Measurements from ENCODE around the gene GALNT17. TPM values are rescaled to one million over a fixed set of nuclear protein-coding genes. Genes with fewer than 3 reads are reported as not detected.

GALNT17 gene
- 1 to 10 TPM in 1 of 2 donors, under 1 TPM in 1; 0.82 to 4.0 TPM for total RNA-seq

- Histone ChIP-seq H3K4me1 (peaks cover 0 to 7% of the 10 kb centered on the region in 2 donors), H3K27me3 (no peaks in the 10 kb centered on the region), H3K36me3 (no peaks in the 10 kb centered on the region), H3K27ac (no peak within 1 kb of the TSS), H3K4me3 (peak within 1 kb of the TSS; percentile 24 to 52), H3K9me3 (no peaks in the 10 kb centered on the region)
- no peak for DNase-seq (ENCODE audit: low spot score)
- TF ChIP-seq, protein P1, sequence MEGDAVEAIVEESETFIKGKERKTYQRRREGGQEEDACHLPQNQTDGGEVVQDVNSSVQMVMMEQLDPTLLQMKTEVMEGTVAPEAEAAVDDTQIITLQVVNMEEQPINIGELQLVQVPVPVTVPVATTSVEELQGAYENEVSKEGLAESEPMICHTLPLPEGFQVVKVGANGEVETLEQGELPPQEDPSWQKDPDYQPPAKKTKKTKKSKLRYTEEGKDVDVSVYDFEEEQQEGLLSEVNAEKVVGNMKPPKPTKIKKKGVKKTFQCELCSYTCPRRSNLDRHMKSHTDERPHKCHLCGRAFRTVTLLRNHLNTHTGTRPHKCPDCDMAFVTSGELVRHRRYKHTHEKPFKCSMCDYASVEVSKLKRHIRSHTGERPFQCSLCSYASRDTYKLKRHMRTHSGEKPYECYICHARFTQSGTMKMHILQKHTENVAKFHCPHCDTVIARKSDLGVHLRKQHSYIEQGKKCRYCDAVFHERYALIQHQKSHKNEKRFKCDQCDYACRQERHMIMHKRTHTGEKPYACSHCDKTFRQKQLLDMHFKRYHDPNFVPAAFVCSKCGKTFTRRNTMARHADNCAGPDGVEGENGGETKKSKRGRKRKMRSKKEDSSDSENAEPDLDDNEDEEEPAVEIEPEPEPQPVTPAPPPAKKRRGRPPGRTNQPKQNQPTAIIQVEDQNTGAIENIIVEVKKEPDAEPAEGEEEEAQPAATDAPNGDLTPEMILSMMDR (IDR thresholded peaks at IDR 0.05) = no peak
These were observed at the start of gene GALNT17 for GRCh38 chr7:71132127-71132376. TSS of gene GALNT17 (plus strand) at chr7:71132144.

GRCh38 chr7:71095266-71095860 lies 36.6 kb upstream of the GALNT17 start:
- no peak for DNase-seq (ENCODE audit: low spot score)
- Histone ChIP-seq H3K9me3 (peaks cover 0 to 3% of the 10 kb centered on the region in 2 donors), H3K27me3 (no peaks in the 10 kb centered on the region), H3K36me3 (no peaks in the 10 kb centered on the region), H3K4me1 (no peaks in the 10 kb centered on the region), H3K4me3 (no peak overlapping the region), H3K27ac (no peak overlapping the region)
- TF ChIP-seq, protein P1 (IDR thresholded peaks at IDR 0.05) = no peak

GRCh38 chr7:71096351-71096750 lies 35.6 kb upstream of the GALNT17 start:
- no peaks in the 10 kb centered on the region for H3K27me3 ChIP-seq
- peaks cover 0 to 7% of the 10 kb centered on the region in 2 donors for H3K9me3 ChIP-seq
- H3K27ac ChIP-seq = no peak overlapping the region
- DNase-seq (ENCODE audit: low spot score) = no peak
- TF ChIP-seq, protein P1 (IDR thresholded peaks at IDR 0.05) = no peak
- H3K4me3 ChIP-seq = no peak overlapping the region
- H3K4me1 ChIP-seq = no peaks in the 10 kb centered on the region
- H3K36me3 ChIP-seq = no peaks in the 10 kb centered on the region

- DNase-seq (ENCODE audit: low spot score) = no peak
- no peak overlapping the region for H3K27ac ChIP-seq
- TF ChIP-seq, protein P1 (IDR thresholded peaks at IDR 0.05) = no peak
These were observed 25.7 kb upstream of the GALNT17 start for GRCh38 chr7:71106226-71106625.

GRCh38 chr7:71112436-71112835 lies 19.5 kb upstream of the GALNT17 start:
- DNase-seq (ENCODE audit: low spot score) = no peak
- H3K4me1 ChIP-seq = no peaks in the 10 kb centered on the region
- TF ChIP-seq, protein P1 (IDR thresholded peaks at IDR 0.05) = no peak
- H3K36me3 ChIP-seq = no peaks in the 10 kb centered on the region
- no peaks in the 10 kb centered on the region for H3K27me3 ChIP-seq
- H3K9me3 ChIP-seq = peaks cover 0 to 6% of the 10 kb centered on the region in 2 donors
- H3K27ac ChIP-seq = no peak overlapping the region
- no peak overlapping the region for H3K4me3 ChIP-seq

More at GRCh38 chr7:71106226-71106625, 25.7 kb upstream of the GALNT17 start:
- H3K36me3 ChIP-seq = no peaks in the 10 kb centered on the region
- H3K4me3 ChIP-seq = no peak overlapping the region
- no peaks in the 10 kb centered on the region for H3K4me1 ChIP-seq
- no peaks in the 10 kb centered on the region for H3K27me3 ChIP-seq
- H3K9me3 ChIP-seq = peaks cover 0 to 6% of the 10 kb centered on the region in 2 donors

GRCh38 chr7:71120096-71120495 lies 11.8 kb upstream of the GALNT17 start:
- Histone ChIP-seq H3K27me3 (no peaks in the 10 kb centered on the region), H3K9me3 (no peaks in the 10 kb centered on the region), H3K36me3 (no peaks in the 10 kb centered on the region), H3K4me3 (no peak overlapping the region), H3K27ac (no peak overlapping the region), H3K4me1 (no peaks in the 10 kb centered on the region)
- DNase-seq (ENCODE audit: low spot score) = no peak
- TF ChIP-seq, protein P1 (IDR thresholded peaks at IDR 0.05) = no peak
